Right hindlimb (tissue), 1 donor: ENCODE results near the gene MT1H.
A peak's percentile ranks its signal among the peaks of the same experiment; 100 is the strongest.
"Not testable (repeated sequence)": the region's sequence is repeated elsewhere in the genome, so short reads cannot be mapped to it uniquely, and the experiment has no call there.

Experiments
- DNase-seq: peaks from one replicate; pipeline ENCODE4 v3.0.0-alpha.2; 2018

Gene MT1H

GRCh38 chr16:56669005-56669839 is at the start of gene MT1H:
Gene MT1H, plus strand, starts transcription at chr16:56669814. Its CDS starts 71 bp downstream, at chr16:56669885.
- no peak for DNase-seq

GRCh38 chr16:56620339-56620897 is 49.2 kb upstream of the MT1H start:
- no peak for DNase-seq

GRCh38 chr16:56621665-56622445 is 47.8 kb upstream of the MT1H start:
- DNase-seq: not testable (repeated sequence)

- DNase-seq: not testable (repeated sequence)
Observed at GRCh38 chr16:56623184-56623583, 46.4 kb upstream of the MT1H start.

GRCh38 chr16:56623637-56624036 is 46.0 kb upstream of the MT1H start:
- DNase-seq: no peak

- DNase-seq: peak; percentile 75
Observed at GRCh38 chr16:56625140-56625942, 44.3 kb upstream of the MT1H start, which contains the start of gene MT1E. Gene MT1E, plus strand, starts transcription at chr16:56625781. Its CDS starts 71 bp downstream, at chr16:56625852.

GRCh38 chr16:56625943-56626654 is 43.5 kb upstream of the MT1H start:
- peak; percentile 60 for DNase-seq

GRCh38 chr16:56626685-56627084 is 42.9 kb upstream of the MT1H start:
- DNase-seq: no peak

GRCh38 chr16:56628486-56629350 is 40.9 kb upstream of the MT1H start:
- no peak for DNase-seq

- DNase-seq: no peak
Observed at GRCh38 chr16:56629531-56629930, 40.1 kb upstream of the MT1H start.

GRCh38 chr16:56630134-56630533 is 39.5 kb upstream of the MT1H start:
- DNase-seq: no peak

GRCh38 chr16:56631197-56631596 is 38.4 kb upstream of the MT1H start:
- DNase-seq: no peak

- DNase-seq: no peak
Observed at GRCh38 chr16:56631832-56632155, 37.8 kb upstream of the MT1H start.

GRCh38 chr16:56632156-56632847 is 37.3 kb upstream of the MT1H start, which contains the start of gene MT1M:
Gene MT1M, plus strand, starts transcription at chr16:56632659. Its CDS starts 73 bp downstream, at chr16:56632732.
- DNase-seq: no peak

- no peak for DNase-seq
Observed at GRCh38 chr16:56632848-56633365, 36.7 kb upstream of the MT1H start.

- DNase-seq: no peak
Observed at GRCh38 chr16:56633535-56633934, 36.1 kb upstream of the MT1H start.

- DNase-seq: no peak
Observed at GRCh38 chr16:56634715-56635440, 34.7 kb upstream of the MT1H start.

GRCh38 chr16:56635441-56635967 is 34.1 kb upstream of the MT1H start:
- no peak for DNase-seq
